ENCODE measurements around the gene BLOC1S6.

GRCh38 chr15:45637552-45638033 is 50.4 kb downstream of the BLOC1S6 start:
- TF ChIP-seq CTCF (IDR thresholded peaks at IDR 0.05) = no peak
- no peak for TF ChIP-seq POLR2A (IDR thresholded peaks at IDR 0.05)

All from uterus (tissue), 2 donors.